Endothelial cell of umbilical vein (primary cell): ENCODE results near the gene TYRP1.

Source experiments
- CTCF ChIP-seq, 2 donors: IDR thresholded peaks; 1 replicate in 1 of 2; 2 replicates in 1 of 2; pipeline ENCODE4 v1.5.1; 2011; ENCODE audit warnings: low read length in 2 of 2, mild to moderate bottlenecking in 2 of 2, moderate library complexity in 2 of 2, control low read depth in 1 of 2, inconsistent platforms in 1 of 2, low read depth in 1 of 2; ENCODE audit not compliant: insufficient read depth in 1 of 2; ENCODE audit errors: extremely low read depth in 1 of 2
- EZH2 ChIP-seq: IDR thresholded peaks from 2 replicates; pipeline ENCODE4 v1.6.1; 2012; ENCODE audit warnings: borderline replicate concordance, low read depth, mild to moderate bottlenecking, moderate library complexity, low read length, inconsistent platforms; ENCODE audit not compliant: severe bottlenecking
- FOS ChIP-seq: IDR thresholded peaks from 2 replicates; pipeline ENCODE4 v1.6.1; 2011; ENCODE audit warnings: mild to moderate bottlenecking, low read length, moderate library complexity, borderline replicate concordance; ENCODE audit not compliant: insufficient read depth
- GATA2 ChIP-seq: IDR thresholded peaks from 2 replicates; pipeline ENCODE4 v1.7.0; 2011; ENCODE audit warnings: low read depth, mild to moderate bottlenecking, moderate library complexity, mixed read lengths, low read length; ENCODE audit not compliant: insufficient read length, insufficient read depth
- JUN ChIP-seq: IDR thresholded peaks from 2 replicates; pipeline ENCODE4 v1.6.1; 2011; ENCODE audit warnings: borderline replicate concordance, low read depth; ENCODE audit not compliant: insufficient read length, insufficient read depth
- MAX ChIP-seq: IDR thresholded peaks from 2 replicates; pipeline ENCODE4 v1.6.1; 2011; ENCODE audit not compliant: insufficient read depth, insufficient read length
- MYC ChIP-seq: IDR thresholded peaks from one replicate; pipeline ENCODE4 v1.6.1; 2011; ENCODE audit warnings: mild to moderate bottlenecking, low read depth, low read length
- POLR2A ChIP-seq: IDR thresholded peaks from 2 replicates; pipeline ENCODE4 v1.6.1; 2012; ENCODE audit warnings: low read depth, mild to moderate bottlenecking, control low read depth, low read length
- POLR2AphosphoS5 ChIP-seq: IDR thresholded peaks from 2 replicates; pipeline ENCODE4 v1.6.1; 2012; ENCODE audit warnings: low read depth, mild to moderate bottlenecking, control low read depth, low read length, moderate library complexity; ENCODE audit not compliant: insufficient read depth

- TF ChIP-seq EZH2 (no peak), CTCF (IDR thresholded peaks at IDR 0.05; ENCODE audit: extremely low read depth in 1 of 2, insufficient read depth in 1 of 2, low read depth in 1 of 2, low read length in 2 of 2) (no peak), POLR2A (no peak), MAX (no peak), POLR2AphosphoS5 (no peak), JUN (no peak), FOS (no peak), MYC (no peak), GATA2 (no peak)
These were observed 49.5 kb upstream of the TYRP1 start for GRCh38 chr9:12643686-12644085.
